PC-3 (cell line): ENCODE data around the gene POLE4. TPM values are rescaled to one million over a fixed set of nuclear protein-coding genes. Genes with fewer than 3 reads are reported as not detected.
A peak's percentile ranks its signal among the peaks of the same experiment; 100 is the strongest.

Experiments used
- ATAC-seq: fragments of 200-7000 bp; cut with Tn5 transposase; 2 replicates; pipeline ENCODE4 v1.9.1; 2020; ENCODE audit warnings: mild to moderate bottlenecking, moderate library complexity
- BruUV-seq: library from RNA; stranded (reverse); fragments of 400-500 nt; replicated peaks from 2 replicates; lab custom pipeline; 2021; lab: Mats Ljungman, UMichigan
- CTCF ChIA-PET: fragments of 300-600 bp; sonication (Branson Sonifier 250); formaldehyde crosslinking; loops from one replicate; lab custom pipeline; 2022; ENCODE audit warnings: antibody characterized with exemption; lab: Charles Lee
- POLR2A ChIA-PET: fragments of 300-600 bp; sonication (Branson Sonifier 250); formaldehyde crosslinking; loops from one replicate; lab custom pipeline; 2022; ENCODE audit warnings: antibody characterized with exemption; ENCODE audit not compliant: unreplicated experiment; lab: Charles Lee
- DNase-seq: peaks from one replicate; pipeline ENCODE4 v3.0.0-alpha.2; 2015
- H2AFZ ChIP-seq: fragments of 300-600 bp; sonication (generic); 2 replicates; pipeline ENCODE4 v1.6.0; 2016; ENCODE audit warnings: antibody characterized with exemption, low read length
- H3F3A ChIP-seq: fragments of 300-600 bp; sonication (generic); one replicate; pipeline ENCODE4 v1.6.0; 2017; ENCODE audit warnings: antibody characterized with exemption, low read length, control low read depth, mild to moderate bottlenecking; ENCODE audit not compliant: unreplicated experiment
- H3K27ac ChIP-seq: fragments of 300-600 bp; sonication (generic); 2 replicates; pipeline ENCODE4 v1.5.1; 2016; ENCODE audit warnings: mild to moderate bottlenecking, low read length
- H3K27me3 ChIP-seq: fragments of 300-600 bp; sonication (generic); 2 replicates; pipeline ENCODE4 v1.6.1; 2016; ENCODE audit warnings: low read length, mixed read lengths
- H3K36me3 ChIP-seq: fragments of 300-600 bp; sonication (generic); 2 replicates; pipeline ENCODE4 v1.6.1; 2016; ENCODE audit warnings: low read depth, mixed run types, low read length, mixed read lengths
- H3K4me1 ChIP-seq: fragments of 300-600 bp; sonication (generic); 2 replicates; pipeline ENCODE4 v1.5.1; 2016; ENCODE audit warnings: low read length; ENCODE audit not compliant: insufficient read depth
- H3K4me2 ChIP-seq: fragments of 300-600 bp; sonication (generic); 2 replicates; pipeline ENCODE4 v1.6.0; 2016; ENCODE audit warnings: low read length
- H3K4me3 ChIP-seq: fragments of 300-600 bp; sonication (generic); 2 replicates; pipeline ENCODE4 v1.5.1; 2016; ENCODE audit warnings: mild to moderate bottlenecking, low read length, mixed read lengths
- H3K79me2 ChIP-seq: fragments of 300-600 bp; sonication (generic); 2 replicates; pipeline ENCODE4 v1.6.1; 2017; ENCODE audit warnings: low read length, mixed read lengths
- H3K9ac ChIP-seq: fragments of 300-600 bp; sonication (generic); 2 replicates; pipeline ENCODE4 v1.6.0; 2016; ENCODE audit warnings: mild to moderate bottlenecking, low read length
- H3K9me2 ChIP-seq: fragments of 300-600 bp; sonication (generic); replicated peaks from 2 replicates; pipeline ENCODE4 v1.6.1; 2016; ENCODE audit warnings: mixed run types, low read length, mixed read lengths
- H3K9me3 ChIP-seq: fragments of 300-600 bp; sonication (generic); 2 replicates; pipeline ENCODE4 v1.6.1; 2016; ENCODE audit warnings: low read length, mixed read lengths
- H4K20me1 ChIP-seq: fragments of 300-600 bp; sonication (generic); 2 replicates; pipeline ENCODE4 v1.6.1; 2016; ENCODE audit warnings: low read length, mixed read lengths
- EZH2 ChIP-seq: fragments of 300-600 bp; sonication (generic); IDR thresholded peaks from one replicate; pipeline ENCODE4 v1.6.1; 2017; ENCODE audit warnings: antibody characterized with exemption, mild to moderate bottlenecking, low read length; ENCODE audit not compliant: unreplicated experiment
- EZH2phosphoT487 ChIP-seq: fragments of 300-600 bp; sonication (generic); IDR thresholded peaks from 2 replicates; pipeline ENCODE4 v1.6.1; 2018; ENCODE audit warnings: mild to moderate bottlenecking, antibody characterized with exemption, low read length, borderline replicate concordance
- intact Hi-C: fragments of 100-400 bp; cut with micrococcal nuclease; formaldehyde crosslinking; loops from 2 replicates; pipeline ENCODE4 v1.9.0; 2023
- total RNA-seq: library from RNA; depleted of rRNA; stranded (reverse); fragments of >200 nt; gene quantifications from 2 replicates; pipeline ENCODE4 v1.2.3, GENCODE V29; 2014
- TF ChIP-seq, protein P1 (sequence below): fragments of 300-600 bp; sonication (generic); conservative IDR thresholded peaks from 2 replicates; pipeline ENCODE4 v1.5.1; 2017; ENCODE audit warnings: antibody characterized with exemption, low read depth, mild to moderate bottlenecking, low read length

Gene POLE4
- total RNA-seq, 1 experiment from 2014 or later: 121 TPM

DNA sequence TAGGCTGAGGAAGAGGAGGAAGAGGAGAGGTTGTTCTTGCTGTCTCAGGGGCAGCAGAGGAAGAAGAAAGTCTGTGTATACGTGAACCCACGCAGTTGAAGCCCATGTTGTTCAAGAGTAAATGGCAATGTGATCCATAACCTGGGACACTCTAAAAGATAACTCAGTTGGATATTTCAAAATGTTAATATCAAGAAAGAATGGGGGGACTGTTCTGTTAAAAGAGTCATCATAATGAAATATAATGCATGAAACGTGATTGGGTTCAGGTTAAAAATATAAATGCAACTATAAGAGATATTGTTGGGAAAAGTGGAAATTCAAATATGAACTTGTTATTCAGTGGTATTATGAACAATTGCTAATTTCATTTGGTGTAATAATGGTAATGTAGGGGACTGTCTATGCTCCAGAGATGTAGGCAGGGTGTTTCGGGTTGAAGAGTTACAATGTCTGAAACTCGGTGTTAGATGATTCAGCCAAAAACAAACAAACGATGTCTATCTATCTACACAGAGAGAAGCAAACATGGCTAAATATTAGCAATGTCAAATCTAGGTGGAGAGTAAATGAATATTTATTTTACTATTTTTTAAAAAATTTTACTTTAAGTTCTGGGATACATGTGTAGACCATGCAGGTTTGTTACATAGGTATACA, 21.1 kb upstream of the POLE4 start:
- Histone ChIP-seq H3K27ac (no peak overlapping the region), H3K79me2 (no peaks in the 10 kb centered on the region), H3K9me2 (no peaks in the 10 kb centered on the region), H3K4me2 (0 out of 2 replicates have a peak overlapping the region, but pooled peaks have one; percentile 34), H3K4me3 (no peak overlapping the region), H2AFZ (no peak overlapping the region), H3K36me3 (no peaks in the 10 kb centered on the region), H3K9ac (no peak overlapping the region), H3K27me3 (no peaks in the 10 kb centered on the region), H3F3A (no peaks in the 10 kb centered on the region), H3K4me1 (peaks cover 4% of the 10 kb centered on the region), H3K9me3 (no peaks in the 10 kb centered on the region), H4K20me1 (no peaks in the 10 kb centered on the region)
- no TSS peak for BruUV-seq
- peak; percentile 88 for ATAC-seq
- intact Hi-C loops: no loop called here
- peak; percentile 50 for DNase-seq
- TF ChIP-seq EZH2phosphoT487 (no peak), EZH2 (no peak)
- TF ChIP-seq, protein P1, sequence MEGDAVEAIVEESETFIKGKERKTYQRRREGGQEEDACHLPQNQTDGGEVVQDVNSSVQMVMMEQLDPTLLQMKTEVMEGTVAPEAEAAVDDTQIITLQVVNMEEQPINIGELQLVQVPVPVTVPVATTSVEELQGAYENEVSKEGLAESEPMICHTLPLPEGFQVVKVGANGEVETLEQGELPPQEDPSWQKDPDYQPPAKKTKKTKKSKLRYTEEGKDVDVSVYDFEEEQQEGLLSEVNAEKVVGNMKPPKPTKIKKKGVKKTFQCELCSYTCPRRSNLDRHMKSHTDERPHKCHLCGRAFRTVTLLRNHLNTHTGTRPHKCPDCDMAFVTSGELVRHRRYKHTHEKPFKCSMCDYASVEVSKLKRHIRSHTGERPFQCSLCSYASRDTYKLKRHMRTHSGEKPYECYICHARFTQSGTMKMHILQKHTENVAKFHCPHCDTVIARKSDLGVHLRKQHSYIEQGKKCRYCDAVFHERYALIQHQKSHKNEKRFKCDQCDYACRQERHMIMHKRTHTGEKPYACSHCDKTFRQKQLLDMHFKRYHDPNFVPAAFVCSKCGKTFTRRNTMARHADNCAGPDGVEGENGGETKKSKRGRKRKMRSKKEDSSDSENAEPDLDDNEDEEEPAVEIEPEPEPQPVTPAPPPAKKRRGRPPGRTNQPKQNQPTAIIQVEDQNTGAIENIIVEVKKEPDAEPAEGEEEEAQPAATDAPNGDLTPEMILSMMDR: no peak
- CTCF ChIA-PET: no interaction called here
- POLR2A ChIA-PET: no interaction called here

DNA sequence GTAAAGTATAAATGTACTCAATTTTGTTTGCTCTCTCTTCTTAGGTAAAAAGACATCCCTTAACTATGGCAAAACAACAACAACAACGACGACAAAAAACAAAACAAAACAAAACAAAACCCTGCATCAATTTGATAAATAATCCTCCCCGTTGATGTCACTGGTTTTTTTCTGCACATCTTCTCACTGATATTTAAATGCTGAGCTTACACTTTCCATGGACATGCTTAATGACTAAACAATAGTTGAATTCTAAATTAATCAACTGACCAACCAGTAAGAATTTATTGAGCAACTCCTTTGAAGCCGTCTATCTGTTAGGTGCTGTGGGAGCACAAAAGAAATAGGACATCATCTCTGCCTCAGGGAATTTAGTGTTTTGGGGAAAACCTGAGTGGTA, 20.2 kb upstream of the POLE4 start:
- TF ChIP-seq EZH2 (no peak), EZH2phosphoT487 (no peak)
- TF ChIP-seq, protein P1: no peak
- Histone ChIP-seq H3K79me2 (no peaks in the 10 kb centered on the region), H3K27me3 (no peaks in the 10 kb centered on the region), H3K9me3 (no peaks in the 10 kb centered on the region), H3K9me2 (no peaks in the 10 kb centered on the region), H3K4me2 (no peak overlapping the region), H3K9ac (no peak overlapping the region), H3K4me3 (no peak overlapping the region), H3K27ac (no peak overlapping the region), H3K36me3 (no peaks in the 10 kb centered on the region), H3K4me1 (peaks cover 4% of the 10 kb centered on the region), H4K20me1 (no peaks in the 10 kb centered on the region), H2AFZ (no peak overlapping the region), H3F3A (no peaks in the 10 kb centered on the region)
- POLR2A ChIA-PET: no interaction called here
- BruUV-seq: no TSS peak
- DNase-seq: no peak
- CTCF ChIA-PET: no interaction called here
- no peak for ATAC-seq
- intact Hi-C loops: no loop called here
